ENCODE results near the gene GNG13.
A peak's percentile ranks its signal among the peaks of the same experiment; 100 is the strongest.

GNG13 gene

DNA sequence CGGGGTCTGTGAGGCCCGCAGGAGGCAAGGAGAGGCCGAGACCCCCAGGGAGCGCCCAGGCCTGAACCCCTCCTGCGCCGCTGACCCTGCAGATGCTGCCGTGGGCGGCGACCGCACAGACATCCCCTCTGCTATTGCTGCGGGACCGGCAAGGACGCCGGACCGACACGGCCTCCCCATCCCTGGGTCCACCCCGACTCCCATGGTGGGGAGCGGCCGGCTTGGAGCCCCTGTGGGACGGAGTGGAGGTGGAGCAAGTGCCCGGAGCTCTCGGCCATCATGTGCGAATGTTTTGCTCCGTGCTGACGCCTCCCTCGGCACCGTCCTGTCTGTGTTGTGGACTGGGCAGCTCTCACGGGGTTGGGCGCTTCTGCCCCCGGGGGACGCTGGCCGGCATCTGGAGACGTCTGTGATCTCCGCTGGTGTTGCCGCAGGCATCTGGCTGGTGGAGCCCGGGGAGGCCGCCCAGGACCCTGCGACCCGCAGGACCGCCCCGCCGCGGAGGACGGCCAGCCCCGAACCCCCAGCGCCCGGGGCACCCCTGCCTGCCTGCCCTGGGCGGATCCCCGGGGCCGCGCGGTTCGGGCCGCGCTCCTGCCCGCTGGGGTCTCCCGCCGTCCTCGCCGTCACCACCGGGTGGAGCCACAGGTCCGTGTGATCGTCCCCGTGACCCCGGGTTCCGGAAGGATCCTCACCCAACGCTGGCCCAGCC, 12.8 kb upstream of the GNG13 start:
- DNase-seq: no peak

DNA sequence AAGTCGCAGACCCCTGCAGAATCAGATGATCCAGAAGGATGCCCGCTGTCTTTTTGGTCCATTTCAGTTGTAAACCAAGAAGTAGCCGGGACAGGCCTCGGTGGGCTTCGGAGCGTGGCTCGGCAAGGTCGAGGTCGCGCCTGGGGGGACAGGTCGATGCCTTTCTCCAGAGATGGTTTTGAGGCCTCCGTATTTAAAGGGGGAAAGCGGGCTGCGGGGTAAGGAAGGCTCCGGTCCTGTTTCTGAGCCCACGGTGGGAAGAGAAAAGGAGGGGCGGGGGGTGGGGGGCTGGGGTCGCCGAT, 7.5 kb upstream of the GNG13 start:
- DNase-seq: no peak

- DNase-seq: peak; percentile 76
These were observed 7.0 kb upstream of the GNG13 start for GRCh38 chr16:807347-808084.

- DNase-seq: no peak
These were observed 4.9 kb upstream of the GNG13 start for GRCh38 chr16:805474-805873.

GRCh38 chr16:804193-805048, 3.9 kb upstream of the GNG13 start:
- no peak for DNase-seq

- DNase-seq: no peak
These were observed 3.2 kb upstream of the GNG13 start for GRCh38 chr16:803754-804080.

GRCh38 chr16:802914-803753, 2.6 kb upstream of the GNG13 start:
- DNase-seq: no peak

GRCh38 chr16:802461-802860, 1.9 kb upstream of the GNG13 start:
- no peak for DNase-seq

GRCh38 chr16:801584-802363, 1.2 kb upstream of the GNG13 start:
- DNase-seq: no peak

GRCh38 chr16:800834-801511, 439 bp upstream of the GNG13 start:
- DNase-seq: no peak

DNA sequence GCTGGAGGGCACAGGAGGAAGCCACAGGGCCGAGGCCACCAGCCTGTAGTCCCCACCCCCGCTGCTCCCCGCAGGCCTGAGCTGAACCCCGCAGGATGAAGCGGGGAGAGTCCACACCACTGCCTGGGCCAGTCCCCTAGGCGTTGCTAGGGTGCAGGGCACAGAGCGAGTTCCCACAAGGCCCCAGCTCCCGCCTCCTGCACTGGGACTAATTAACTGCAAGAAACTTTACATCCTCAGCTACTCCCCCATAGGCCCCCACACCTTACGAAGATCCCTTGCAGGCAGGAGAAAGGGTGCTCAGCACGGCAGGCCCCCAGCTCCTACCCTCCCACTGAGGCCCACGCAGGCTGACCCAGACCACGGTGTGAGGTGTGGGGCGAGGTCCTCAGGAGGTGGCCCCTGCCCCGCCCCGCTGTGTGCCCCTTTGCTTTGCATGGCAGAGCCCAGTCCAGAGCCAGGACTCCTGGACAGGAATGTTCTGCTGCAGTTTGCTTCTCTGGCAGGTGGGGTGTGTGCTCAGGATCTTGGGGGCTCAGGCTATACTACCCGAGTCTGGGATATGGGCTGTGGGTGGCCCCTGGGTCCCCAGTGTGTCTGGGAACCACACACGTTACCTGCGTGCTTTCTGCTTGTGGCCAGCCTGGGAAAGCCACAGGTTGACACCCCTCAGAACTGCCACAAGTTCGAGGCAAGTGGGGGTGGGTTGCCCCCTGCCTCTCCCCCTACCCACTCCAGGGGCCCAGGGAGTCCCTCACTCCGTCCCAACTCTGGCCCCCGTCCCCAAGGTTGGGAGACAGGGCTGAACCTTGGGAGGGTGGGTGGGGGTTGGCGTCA, 1.2 kb downstream of the GNG13 start:
- no peak for DNase-seq

DNA sequence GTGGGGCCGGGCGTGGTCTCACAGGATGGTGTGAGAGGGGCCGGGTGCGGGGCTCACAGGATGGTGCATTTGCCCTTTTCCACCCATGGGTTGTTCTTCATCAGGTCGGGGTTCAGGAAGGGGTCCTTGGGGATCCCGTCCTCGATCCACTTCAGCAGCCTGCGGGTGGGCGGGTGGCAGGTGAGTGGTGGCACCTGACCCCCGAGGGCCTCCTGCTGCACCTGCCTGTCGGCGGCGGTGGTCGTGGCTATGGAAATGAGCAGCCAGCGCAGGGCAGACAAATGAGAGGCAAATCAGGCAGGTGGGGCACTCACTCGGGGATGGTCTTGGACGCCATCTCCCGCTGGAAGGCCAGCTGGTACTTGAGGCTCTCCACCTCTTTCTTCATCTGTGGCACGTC, 1.9 kb downstream of the GNG13 start:
- DNase-seq: no peak

- DNase-seq: no peak
These were observed 2.8 kb downstream of the GNG13 start for GRCh38 chr16:797686-798085.

GRCh38 chr16:797120-797420, 3.5 kb downstream of the GNG13 start:
- no peak for DNase-seq

GRCh38 chr16:796296-797119, 4.0 kb downstream of the GNG13 start:
- no peak for DNase-seq

DNA sequence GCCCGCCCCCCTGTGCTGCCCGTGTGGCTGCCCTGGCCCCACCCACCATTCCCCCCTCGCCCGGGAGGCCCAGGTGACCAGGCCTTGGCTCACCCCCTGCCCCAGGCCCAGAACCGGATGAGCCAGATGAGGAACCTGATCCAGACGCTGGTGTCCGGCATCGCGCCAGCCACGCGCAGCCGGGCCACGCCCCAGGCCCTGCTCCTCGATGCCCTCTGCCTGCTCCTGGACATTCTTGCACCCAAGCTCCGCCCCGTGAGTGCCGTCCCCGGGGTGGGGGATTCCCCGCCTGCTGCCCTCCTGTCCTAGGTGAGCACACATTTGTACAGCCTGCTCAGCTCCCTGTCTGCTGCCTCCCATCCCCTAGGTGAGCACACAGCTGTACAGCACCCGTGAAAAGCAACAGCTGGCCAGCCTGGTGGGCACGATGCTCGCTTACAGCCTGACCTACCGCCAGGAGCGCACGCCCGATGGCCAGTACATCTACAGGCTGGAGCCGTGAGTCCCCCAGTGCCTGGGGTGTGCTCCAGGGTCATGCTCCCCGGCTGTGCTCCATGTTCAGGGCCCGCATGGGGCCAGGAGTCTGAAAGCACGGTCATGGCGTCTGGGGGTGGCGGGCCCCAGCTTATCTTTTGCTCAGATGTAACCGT, 4.8 kb downstream of the GNG13 start:
- no peak for DNase-seq

DNA sequence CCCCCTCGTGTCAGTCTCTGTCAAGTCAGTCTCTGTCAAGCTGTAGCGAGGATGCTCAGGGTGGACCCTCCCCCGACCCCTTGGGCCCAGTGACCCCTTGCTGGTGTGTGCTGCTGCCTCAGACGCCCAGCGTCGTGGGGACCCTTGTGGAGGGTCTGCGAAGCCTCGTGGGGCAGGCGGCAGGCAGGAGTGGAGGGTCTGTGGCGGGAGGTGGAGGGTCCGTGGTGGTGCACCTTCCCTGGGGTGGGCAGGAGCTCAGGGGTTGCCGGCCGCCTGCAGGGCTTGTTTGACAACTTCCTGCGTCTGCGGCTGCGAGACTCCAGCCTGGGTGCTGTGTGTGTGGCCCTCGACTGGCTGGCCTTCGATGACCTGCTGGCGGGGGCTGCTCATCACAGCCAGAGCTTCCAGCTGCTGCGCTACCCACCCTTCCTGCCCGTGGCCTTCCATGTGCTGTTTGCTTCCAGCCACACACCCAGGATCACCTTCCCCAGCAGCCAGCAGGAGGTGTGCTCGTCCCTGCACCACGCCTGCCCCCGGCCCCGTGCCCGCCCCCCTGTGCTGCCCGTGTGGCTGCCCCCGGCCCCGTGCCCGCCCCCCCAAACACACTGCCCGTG, 5.6 kb downstream of the GNG13 start:
- DNase-seq: no peak

GRCh38 chr16:794091-794822, 6.3 kb downstream of the GNG13 start:
- DNase-seq: no peak

Data from GF-D8 (cell line).